ENCODE results near the gene CASP14. TPM values are rescaled to one million over a fixed set of nuclear protein-coding genes. Genes with fewer than 3 reads are reported as not detected.

The CASP14 gene
- total and polyA plus RNA-seq, 2 of the 8 experiments (the other 6 are each of a cell fraction or from before 2014, with no cell fraction given) = not detected

DNA sequence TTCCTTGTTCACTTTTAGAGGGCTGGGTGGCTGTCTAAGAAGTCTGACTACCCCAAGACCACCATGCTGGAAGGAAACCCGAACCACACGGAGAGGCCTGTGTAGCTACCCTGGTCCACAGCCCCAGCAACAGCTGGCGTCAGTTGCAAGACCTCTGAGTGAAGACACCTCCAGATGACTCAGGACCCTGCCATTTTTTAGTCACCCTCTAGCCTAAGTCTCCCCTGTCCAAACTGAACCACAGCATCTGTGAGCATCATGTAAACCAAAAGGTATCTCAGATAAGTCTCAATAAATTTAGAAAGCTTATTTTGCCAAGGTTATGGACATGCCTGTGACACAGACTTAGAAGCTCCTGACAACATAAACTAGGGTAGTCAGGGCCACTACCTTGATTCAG is 55.8 kb downstream of the CASP14 start:
- Histone ChIP-seq H3K79me1 (ENCODE audit: low read depth, low read length) (no peaks in the 10 kb centered on the region; the same call in 1 of the 2 replicates), H3K9ac (replicated peaks in 1 of 4; ENCODE audit: extremely low read depth in 1 of 4, low read depth in 3 of 4, low read length in 3 of 4) (no peak overlapping the region), H3K27me3 (replicated peaks in 1 of 4; ENCODE audit: control insufficient read depth in 3 of 4, extremely low read depth in 1 of 4, insufficient read depth in 3 of 4, low read length in 3 of 4) (no peaks in the 10 kb centered on the region), H4K91ac (replicated peaks; ENCODE audit: insufficient read length, low read length) (no peak overlapping the region), H2BK5ac (ENCODE audit: low read depth, low read length) (no peak overlapping the region), H3K56ac (replicated peaks; ENCODE audit: insufficient read length, low read depth, low read length) (no peak overlapping the region), H2BK120ac (replicated peaks; ENCODE audit: low read depth, low read length) (no peak overlapping the region), H3K14ac (ENCODE audit: insufficient read length) (no peak overlapping the region), H3K4me3 (ENCODE audit: extremely low read depth in 1 of 4, insufficient read depth in 2 of 4, low read depth in 3 of 4, low read length in 4 of 4) (no peak overlapping the region), H2AK5ac (ENCODE audit: low read depth, low read length) (no peak overlapping the region), H3K36me3 (ENCODE audit: control insufficient read depth in 2 of 4, insufficient read depth in 4 of 4, low read length in 3 of 4) (peaks cover 0 to 10% (median 1%) of the 10 kb centered on the region in 4 experiments; a peak in 4 of 8 replicates), H3K79me2 (ENCODE audit: control insufficient read depth in 1 of 2, insufficient read depth in 2 of 2, low read length in 2 of 2) (peaks cover 0 to 11% of the 10 kb centered on the region in 2 experiments; a peak in 2 of 4 replicates), H2AFZ (ENCODE audit: low read length) (no peak overlapping the region), H3K4me1 (replicated peaks in 1 of 4; ENCODE audit: control insufficient read depth in 3 of 4, insufficient read depth in 4 of 4, low read length in 3 of 4) (peaks cover 4 to 10% (median 6%) of the 10 kb centered on the region in 4 experiments), H2BK15ac (ENCODE audit: low read length) (no peak overlapping the region), H2BK12ac (ENCODE audit: low read depth, low read length) (no peak overlapping the region), H3K4ac (replicated peaks; ENCODE audit: insufficient read length, low read depth, low read length) (no peak overlapping the region), H3K18ac (ENCODE audit: extremely low read depth, low read length) (no peak overlapping the region; the same call in 1 of the 2 replicates), H4K8ac (ENCODE audit: extremely low read depth, insufficient read depth, low read length) (no peak overlapping the region), H3K4me2 (ENCODE audit: insufficient read depth in 1 of 2, low read depth in 2 of 2, low read length in 2 of 2) (no peak overlapping the region), H2BK20ac (ENCODE audit: low read length) (no peak overlapping the region), H3K9me3 (ENCODE audit: insufficient read depth in 2 of 2, low read depth in 1 of 2, low read length in 1 of 2) (peaks cover 4 to 15% of the 10 kb centered on the region in 2 experiments; a peak in 3 of 4 replicates), H3K23ac (ENCODE audit: insufficient read length) (no peak overlapping the region), H4K20me1 (replicated peaks in 1 of 2; ENCODE audit: control insufficient read depth in 1 of 2, insufficient read depth in 2 of 2, low read length in 2 of 2) (peaks cover 0 to 2% of the 10 kb centered on the region in 2 experiments), H4K5ac (ENCODE audit: insufficient read length, low read depth, low read length) (no peak overlapping the region), H3K27ac (ENCODE audit: low read depth, low read length) (no peak overlapping the region), H3K23me2 (ENCODE audit: low read depth, low read length) (peaks cover 13% of the 10 kb centered on the region)
- FAIRE-seq (no peak), DNase-seq (ENCODE audit: low read depth in 1 of 2, low spot score in 2 of 2) (no peak)
- ChIA-PET POLR2A (ENCODE audit: partially characterized antibody) (interaction anchor here (1.4 to 6.0 kb wide), 3 partner anchors 13 to 128 kb away, joined by 3 to 52 read pairs (median 3); no protein-coding TSS in a partner anchor), CTCF (ENCODE audit: partially characterized antibody) (interaction anchor here (3.2 to 8.0 kb wide), 2 partner anchors 13 to 47 kb away, joined by 11 to 120 read pairs; no protein-coding TSS in a partner anchor)
- 75% methylated on average over 3 of the region's 3 CpGs; no CpG with 5 or more reads in 1 of the 2 experiments for WGBS, 2 experiments (ENCODE audit: extremely low coverage in 1 of 2, insufficient coverage in 1 of 2, insufficient read length in 1 of 2, insufficient replicate concordance in 2 of 2, low coverage in 1 of 2, low lambda C conversion rate in 2 of 2, missing lambda C conversion rate in 1 of 2)
- TF ChIP-seq SIX5 (IDR thresholded peaks at IDR 0.05; ENCODE audit: low read depth, low read length) (no peak), TBP (IDR thresholded peaks at IDR 0.05; ENCODE audit: low read depth, low read length) (no peak), SP2 (IDR thresholded peaks at IDR 0.05; ENCODE audit: low read length) (no peak), EGR1 (IDR thresholded peaks at IDR 0.05; ENCODE audit: borderline replicate concordance, low read depth, low read length) (no peak), POLR2A (IDR thresholded peaks at IDR 0.05; ENCODE audit: control extremely low read depth in 1 of 2, low read depth in 2 of 2, low read length in 2 of 2) (no peak), HDAC2 (IDR thresholded peaks at IDR 0.05; ENCODE audit: borderline replicate concordance in 1 of 2, low read depth in 2 of 2, low read length in 2 of 2) (no peak), YY1 (IDR thresholded peaks at IDR 0.05; ENCODE audit: low read depth, low read length) (no peak), CHD1 (IDR thresholded peaks at IDR 0.05; ENCODE audit: low read depth, low read length) (no peak), SAP30 (IDR thresholded peaks at IDR 0.05; ENCODE audit: insufficient read depth, insufficient replicate concordance, low read length) (no peak), SP4 (IDR thresholded peaks at IDR 0.05; ENCODE audit: low read length) (no peak), EP300 (IDR thresholded peaks at IDR 0.05; ENCODE audit: borderline replicate concordance in 1 of 2, low read depth in 2 of 2, low read length in 2 of 2) (no peak), MAFK (IDR thresholded peaks at IDR 0.05; ENCODE audit: low read depth, low read length) (no peak), RNF2 (IDR thresholded peaks at IDR 0.05; ENCODE audit: borderline replicate concordance, low read depth, low read length, missing control alignments, poor library complexity, severe bottlenecking) (no peak), TAF1 (IDR thresholded peaks at IDR 0.05; ENCODE audit: low read depth, low read length) (no peak)
